ENCODE results near the gene TMOD1. TPM values are rescaled to one million over a fixed set of nuclear protein-coding genes. Genes with fewer than 3 reads are reported as not detected.

TMOD1 gene
- total RNA-seq, 1 experiment from 2014 or later: 1.0 TPM

DNA sequence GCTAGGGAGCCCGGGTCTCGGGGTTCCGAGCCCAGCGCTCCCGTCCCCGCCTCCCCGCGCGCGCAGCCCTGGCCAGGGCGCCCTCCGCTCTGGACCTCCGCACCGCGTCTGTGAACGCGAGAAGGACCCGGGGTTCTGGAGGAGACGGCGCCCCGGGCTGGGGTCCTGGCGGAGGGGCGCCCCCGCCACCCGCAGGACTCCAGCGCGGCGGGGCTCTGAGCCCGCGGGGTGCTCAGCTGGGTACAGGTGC is 431 bp downstream of the TMOD1 start:
- Mint-ChIP-seq H3K36me3 (peaks cover 4% of the 10 kb centered on the region), H3K9me3 (peaks cover 7% of the 10 kb centered on the region), H3K4me3 (peak overlapping the region; percentile 77), H3K27me3 (ENCODE audit: low read depth) (peaks cover 38% of the 10 kb centered on the region), H3K4me1 (peaks cover 21% of the 10 kb centered on the region), H3K27ac (no peak overlapping the region)
- TF ChIP-seq GTF2I (CRISPR knock-in tag; conservative IDR thresholded peaks at IDR 0.05) (no peak), ZNF219 (CRISPR knock-in tag; IDR thresholded peaks at IDR 0.05; ENCODE audit: borderline replicate concordance) (no peak), ZNF138 (CRISPR knock-in tag; conservative IDR thresholded peaks at IDR 0.05) (no peak), FOXP1 (CRISPR knock-in tag; IDR thresholded peaks at IDR 0.05; ENCODE audit: borderline replicate concordance) (no peak), FOXJ3 (CRISPR knock-in tag; IDR thresholded peaks at IDR 0.05; ENCODE audit: borderline replicate concordance) (no peak), GABPB1 (CRISPR knock-in tag; IDR thresholded peaks at IDR 0.05) (no peak), SP1 (CRISPR knock-in tag; conservative IDR thresholded peaks at IDR 0.05) (no peak), SMAD3 (CRISPR knock-in tag; IDR thresholded peaks at IDR 0.05; ENCODE audit: borderline replicate concordance) (no peak), CREM (CRISPR knock-in tag; IDR thresholded peaks at IDR 0.05) (no peak), ESRRA (CRISPR knock-in tag; IDR thresholded peaks at IDR 0.05; ENCODE audit: borderline replicate concordance) (no peak), MYBL2 (CRISPR knock-in tag; IDR thresholded peaks at IDR 0.05) (no peak), NFATC4 (CRISPR knock-in tag; IDR thresholded peaks at IDR 0.05) (no peak), KAT7 (CRISPR knock-in tag; IDR thresholded peaks at IDR 0.05; ENCODE audit: borderline replicate concordance) (no peak)
- TF ChIP-seq, protein P1, sequence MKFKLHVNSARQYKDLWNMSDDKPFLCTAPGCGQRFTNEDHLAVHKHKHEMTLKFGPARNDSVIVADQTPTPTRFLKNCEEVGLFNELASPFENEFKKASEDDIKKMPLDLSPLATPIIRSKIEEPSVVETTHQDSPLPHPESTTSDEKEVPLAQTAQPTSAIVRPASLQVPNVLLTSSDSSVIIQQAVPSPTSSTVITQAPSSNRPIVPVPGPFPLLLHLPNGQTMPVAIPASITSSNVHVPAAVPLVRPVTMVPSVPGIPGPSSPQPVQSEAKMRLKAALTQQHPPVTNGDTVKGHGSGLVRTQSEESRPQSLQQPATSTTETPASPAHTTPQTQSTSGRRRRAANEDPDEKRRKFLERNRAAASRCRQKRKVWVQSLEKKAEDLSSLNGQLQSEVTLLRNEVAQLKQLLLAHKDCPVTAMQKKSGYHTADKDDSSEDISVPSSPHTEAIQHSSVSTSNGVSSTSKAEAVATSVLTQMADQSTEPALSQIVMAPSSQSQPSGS (CRISPR knock-in tag; IDR thresholded peaks at IDR 0.05; ENCODE audit: borderline replicate concordance, low read depth): no peak
- TF ChIP-seq, protein P2, sequence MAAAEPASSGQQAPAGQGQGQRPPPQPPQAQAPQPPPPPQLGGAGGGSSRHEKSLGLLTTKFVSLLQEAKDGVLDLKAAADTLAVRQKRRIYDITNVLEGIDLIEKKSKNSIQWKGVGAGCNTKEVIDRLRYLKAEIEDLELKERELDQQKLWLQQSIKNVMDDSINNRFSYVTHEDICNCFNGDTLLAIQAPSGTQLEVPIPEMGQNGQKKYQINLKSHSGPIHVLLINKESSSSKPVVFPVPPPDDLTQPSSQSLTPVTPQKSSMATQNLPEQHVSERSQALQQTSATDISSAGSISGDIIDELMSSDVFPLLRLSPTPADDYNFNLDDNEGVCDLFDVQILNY (CRISPR knock-in tag; IDR thresholded peaks at IDR 0.05): no peak
- TF ChIP-seq, protein P3, sequence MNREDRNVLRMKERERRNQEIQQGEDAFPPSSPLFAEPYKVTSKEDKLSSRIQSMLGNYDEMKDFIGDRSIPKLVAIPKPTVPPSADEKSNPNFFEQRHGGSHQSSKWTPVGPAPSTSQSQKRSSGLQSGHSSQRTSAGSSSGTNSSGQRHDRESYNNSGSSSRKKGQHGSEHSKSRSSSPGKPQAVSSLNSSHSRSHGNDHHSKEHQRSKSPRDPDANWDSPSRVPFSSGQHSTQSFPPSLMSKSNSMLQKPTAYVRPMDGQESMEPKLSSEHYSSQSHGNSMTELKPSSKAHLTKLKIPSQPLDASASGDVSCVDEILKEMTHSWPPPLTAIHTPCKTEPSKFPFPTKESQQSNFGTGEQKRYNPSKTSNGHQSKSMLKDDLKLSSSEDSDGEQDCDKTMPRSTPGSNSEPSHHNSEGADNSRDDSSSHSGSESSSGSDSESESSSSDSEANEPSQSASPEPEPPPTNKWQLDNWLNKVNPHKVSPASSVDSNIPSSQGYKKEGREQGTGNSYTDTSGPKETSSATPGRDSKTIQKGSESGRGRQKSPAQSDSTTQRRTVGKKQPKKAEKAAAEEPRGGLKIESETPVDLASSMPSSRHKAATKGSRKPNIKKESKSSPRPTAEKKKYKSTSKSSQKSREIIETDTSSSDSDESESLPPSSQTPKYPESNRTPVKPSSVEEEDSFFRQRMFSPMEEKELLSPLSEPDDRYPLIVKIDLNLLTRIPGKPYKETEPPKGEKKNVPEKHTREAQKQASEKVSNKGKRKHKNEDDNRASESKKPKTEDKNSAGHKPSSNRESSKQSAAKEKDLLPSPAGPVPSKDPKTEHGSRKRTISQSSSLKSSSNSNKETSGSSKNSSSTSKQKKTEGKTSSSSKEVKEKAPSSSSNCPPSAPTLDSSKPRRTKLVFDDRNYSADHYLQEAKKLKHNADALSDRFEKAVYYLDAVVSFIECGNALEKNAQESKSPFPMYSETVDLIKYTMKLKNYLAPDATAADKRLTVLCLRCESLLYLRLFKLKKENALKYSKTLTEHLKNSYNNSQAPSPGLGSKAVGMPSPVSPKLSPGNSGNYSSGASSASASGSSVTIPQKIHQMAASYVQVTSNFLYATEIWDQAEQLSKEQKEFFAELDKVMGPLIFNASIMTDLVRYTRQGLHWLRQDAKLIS (CRISPR knock-in tag; IDR thresholded peaks at IDR 0.05; ENCODE audit: borderline replicate concordance): no peak
- TF ChIP-seq, protein P4, sequence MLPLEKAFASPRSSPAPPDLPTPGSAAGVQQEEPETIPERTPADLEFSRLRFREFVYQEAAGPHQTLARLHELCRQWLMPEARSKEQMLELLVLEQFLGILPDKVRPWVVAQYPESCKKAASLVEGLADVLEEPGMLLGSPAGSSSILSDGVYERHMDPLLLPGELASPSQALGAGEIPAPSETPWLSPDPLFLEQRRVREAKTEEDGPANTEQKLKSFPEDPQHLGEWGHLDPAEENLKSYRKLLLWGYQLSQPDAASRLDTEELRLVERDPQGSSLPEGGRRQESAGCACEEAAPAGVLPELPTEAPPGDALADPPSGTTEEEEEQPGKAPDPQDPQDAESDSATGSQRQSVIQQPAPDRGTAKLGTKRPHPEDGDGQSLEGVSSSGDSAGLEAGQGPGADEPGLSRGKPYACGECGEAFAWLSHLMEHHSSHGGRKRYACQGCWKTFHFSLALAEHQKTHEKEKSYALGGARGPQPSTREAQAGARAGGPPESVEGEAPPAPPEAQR (CRISPR knock-in tag; IDR thresholded peaks at IDR 0.05): no peak
- DNase-seq (ENCODE audit: low spot score) (no peak), ATAC-seq (peak; percentile 33)
- ChIA-PET POLR2A (interaction anchor here (0.6 to 2.6 kb wide), 4 partner anchors 21 to 430 kb away, joined by 3 to 9 read pairs (median 3); no protein-coding TSS in a partner anchor), CTCF (interaction anchor here (0.7 to 5.5 kb wide), 20 partner anchors 9 to 645 kb away, joined by 3 to 77 read pairs (median 7); partner anchors contain the start of gene TDRD7)

DNA sequence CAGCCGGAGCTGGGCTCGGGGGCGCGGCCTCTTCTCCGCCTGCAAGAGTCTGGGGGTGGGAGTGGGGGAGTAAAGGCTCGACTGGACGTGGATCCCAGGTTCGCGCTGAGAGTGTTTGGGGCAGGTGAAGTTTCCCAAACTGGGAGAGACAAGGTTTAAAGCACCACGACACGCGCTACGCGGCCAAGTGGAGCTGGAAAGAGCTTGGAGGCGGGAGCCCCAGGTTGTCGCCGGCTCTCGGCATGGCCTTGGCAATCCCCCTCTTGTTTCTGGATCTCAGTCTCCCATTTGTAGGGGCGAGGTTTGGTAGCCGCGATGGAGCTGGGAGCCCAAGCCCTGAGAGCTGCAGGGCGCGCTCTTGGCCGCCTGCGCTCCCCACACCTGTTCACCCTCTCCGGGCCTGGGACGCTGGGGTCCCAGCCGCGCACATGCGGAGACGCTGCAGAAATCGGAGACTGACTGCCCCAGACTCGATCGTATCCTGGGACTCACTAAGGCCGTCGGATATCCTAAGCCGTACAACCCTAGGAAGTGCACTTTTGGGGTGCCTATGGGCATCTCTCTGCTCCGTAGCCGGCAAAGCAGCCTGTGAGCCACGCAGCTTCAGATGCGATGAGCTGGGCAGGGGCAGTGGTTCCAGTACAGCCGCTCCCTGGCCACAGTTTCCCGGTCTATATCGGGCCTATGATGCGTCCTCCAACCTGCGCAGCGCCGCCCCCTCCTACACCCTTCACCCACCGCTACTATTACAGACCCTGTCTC is 937 bp downstream of the TMOD1 start:
- no peaks in the 10 kb centered on the region for H3K36me3 Mint-ChIP-seq
- POLR2A ChIA-PET: interaction anchor here (0.6 to 2.6 kb wide), 3 partner anchors 22 to 430 kb away, joined by 3 to 9 read pairs (median 3); no protein-coding TSS in a partner anchor
- DNase-seq (ENCODE audit: low spot score) (peak; percentile 39), ATAC-seq (peak; percentile 61)
- CTCF ChIA-PET: interaction anchor here (0.7 to 5.5 kb wide), 20 partner anchors 8 to 646 kb away, joined by 3 to 77 read pairs (median 6); partner anchors contain the start of gene TDRD7
- H3K27me3 Mint-ChIP-seq (ENCODE audit: low read depth): peaks cover 34% of the 10 kb centered on the region
- no peak overlapping the region for H3K27ac Mint-ChIP-seq
- peaks cover 21% of the 10 kb centered on the region for H3K4me1 Mint-ChIP-seq
- 0 out of 2 replicates have a peak, but pooled peaks cover 3% of the 10 kb centered on the region for H3K9me3 Mint-ChIP-seq
- H3K4me3 Mint-ChIP-seq: peak overlapping the region; percentile 77
- TF ChIP-seq, protein P5, sequence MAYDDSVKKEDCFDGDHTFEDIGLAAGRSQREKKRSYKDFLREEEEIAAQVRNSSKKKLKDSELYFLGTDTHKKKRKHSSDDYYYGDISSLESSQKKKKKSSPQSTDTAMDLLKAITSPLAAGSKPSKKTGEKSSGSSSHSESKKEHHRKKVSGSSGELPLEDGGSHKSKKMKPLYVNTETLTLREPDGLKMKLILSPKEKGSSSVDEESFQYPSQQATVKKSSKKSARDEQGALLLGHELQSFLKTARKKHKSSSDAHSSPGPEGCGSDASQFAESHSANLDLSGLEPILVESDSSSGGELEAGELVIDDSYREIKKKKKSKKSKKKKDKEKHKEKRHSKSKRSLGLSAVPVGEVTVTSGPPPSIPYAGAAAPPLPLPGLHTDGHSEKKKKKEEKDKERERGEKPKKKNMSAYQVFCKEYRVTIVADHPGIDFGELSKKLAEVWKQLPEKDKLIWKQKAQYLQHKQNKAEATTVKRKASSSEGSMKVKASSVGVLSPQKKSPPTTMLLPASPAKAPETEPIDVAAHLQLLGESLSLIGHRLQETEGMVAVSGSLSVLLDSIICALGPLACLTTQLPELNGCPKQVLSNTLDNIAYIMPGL (CRISPR knock-in tag; IDR thresholded peaks at IDR 0.05): peak; percentile 65; the same call in 1 of the 2 replicates
- TF ChIP-seq FOXK1 (CRISPR knock-in tag; IDR thresholded peaks at IDR 0.05) (no peak), GABPB1 (CRISPR knock-in tag; IDR thresholded peaks at IDR 0.05) (no peak), NFYB (CRISPR knock-in tag; conservative IDR thresholded peaks at IDR 0.05; ENCODE audit: low read depth) (no peak)
- TF ChIP-seq, protein P6, sequence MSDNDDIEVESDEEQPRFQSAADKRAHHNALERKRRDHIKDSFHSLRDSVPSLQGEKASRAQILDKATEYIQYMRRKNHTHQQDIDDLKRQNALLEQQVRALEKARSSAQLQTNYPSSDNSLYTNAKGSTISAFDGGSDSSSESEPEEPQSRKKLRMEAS (CRISPR knock-in tag; IDR thresholded peaks at IDR 0.05): 0 out of 2 replicates have a peak, but pooled peaks have one; percentile 36

All from WTC11 (cell line).